SK-N-SH treated with all-trans-retinoic acid at 6 μM for 48 hours (cell line): ENCODE measurements around the gene MALRD1.

ENCODE experiments used
- ARNTL ChIP-seq: fragments of 450-650 bp; formaldehyde crosslinking; IDR thresholded peaks from 2 replicates; pipeline ENCODE4 v1.5.0; 2020; ENCODE audit warnings: low read depth, mild to moderate bottlenecking, moderate library complexity, borderline replicate concordance
- BACH2 ChIP-seq: fragments of 250-450 bp; sonication (Bioruptor Pico); IDR thresholded peaks from 2 replicates; pipeline ENCODE4 v1.9.0; 2021; ENCODE audit warnings: mild to moderate bottlenecking, borderline replicate concordance
- CSDC2 ChIP-seq: fragments of 250-450 bp; sonication (Bioruptor Pico); IDR thresholded peaks from 2 replicates; pipeline ENCODE4 v1.5.0; 2020; ENCODE audit warnings: mild to moderate bottlenecking, moderate library complexity
- CSRNP3 ChIP-seq: fragments of 250-450 bp; sonication (Bioruptor Pico); IDR thresholded peaks from 2 replicates; pipeline ENCODE4 v1.5.1; 2021; ENCODE audit warnings: mild to moderate bottlenecking, moderate library complexity
- PATZ1 ChIP-seq: fragments of 250-450 bp; sonication (Bioruptor Pico); IDR thresholded peaks from 2 replicates; pipeline ENCODE4 v1.8.0; 2020; ENCODE audit warnings: mild to moderate bottlenecking, moderate library complexity, borderline replicate concordance
- PPARA ChIP-seq: fragments of 250-450 bp; sonication (Bioruptor Pico); IDR thresholded peaks from 2 replicates; pipeline ENCODE4 v1.5.0; 2020; ENCODE audit warnings: mild to moderate bottlenecking, borderline replicate concordance
- RARB ChIP-seq: fragments of 250-450 bp; sonication (Bioruptor Pico); IDR thresholded peaks from 2 replicates; pipeline ENCODE4 v1.8.0; 2021; ENCODE audit warnings: mild to moderate bottlenecking, moderate library complexity
- TCF4 ChIP-seq: fragments of 250-450 bp; sonication (Bioruptor Pico); IDR thresholded peaks from 2 replicates; pipeline ENCODE4 v1.8.0; 2021; ENCODE audit warnings: mild to moderate bottlenecking, moderate library complexity, borderline replicate concordance
- TSHZ2 ChIP-seq: fragments of 250-450 bp; sonication (Bioruptor Pico); IDR thresholded peaks from 2 replicates; pipeline ENCODE4 v1.5.0; 2020; ENCODE audit warnings: mild to moderate bottlenecking, moderate library complexity
- ZC3H10 ChIP-seq: fragments of 250-450 bp; sonication (Bioruptor Pico); IDR thresholded peaks from 2 replicates; pipeline ENCODE4 v1.5.1; 2021; ENCODE audit warnings: mild to moderate bottlenecking, moderate library complexity
- ZFP3 ChIP-seq: fragments of 250-450 bp; sonication (Bioruptor Pico); IDR thresholded peaks from 2 replicates; pipeline ENCODE4 v1.5.0; 2020; ENCODE audit warnings: mild to moderate bottlenecking, moderate library complexity
- ZFP30 ChIP-seq: fragments of 450-650 bp; formaldehyde crosslinking; IDR thresholded peaks from 2 replicates; pipeline ENCODE4 v1.5.0; 2022; ENCODE audit warnings: mild to moderate bottlenecking, moderate library complexity

- TF ChIP-seq TSHZ2 (CRISPR knock-in tag), result peak; percentile 87
- TF ChIP-seq ZFP3, result no peak
- no peak for TF ChIP-seq PATZ1 (CRISPR knock-in tag)
- peak; percentile 86 for TF ChIP-seq TCF4 (CRISPR knock-in tag)
- no peak for TF ChIP-seq BACH2 (CRISPR knock-in tag)
- TF ChIP-seq ZFP30, result no peak
- no peak for TF ChIP-seq RARB (CRISPR knock-in tag)
- TF ChIP-seq ARNTL (CRISPR knock-in tag), result no peak
- no peak for TF ChIP-seq CSDC2
- no peak for TF ChIP-seq CSRNP3
- no peak for TF ChIP-seq ZC3H10 (CRISPR knock-in tag)
- TF ChIP-seq PPARA, result no peak
These were observed 197.5 kb downstream of the MALRD1 start for GRCh38 chr10:19245889-19246752.
